Testis (tissue), 2 donors: Measurements from ENCODE around the gene NPTN.

Experiments used
- POLR2A ChIP-seq: fragments of 450-650 bp; IDR thresholded peaks from one replicate; pipeline ENCODE4 v1.6.1; 2017; ENCODE audit warnings: antibody characterized with exemption, mild to moderate bottlenecking, moderate library complexity
- TF ChIP-seq, protein P1 (sequence below), 3 experiments: fragments of 450-650 bp in 2 of 3; fragments of 200-600 bp in 1 of 3; sonication (generic) in 1 of 3; IDR thresholded peaks; one replicate each; pipeline ENCODE4 v1.5.1; 2016 to 2019; ENCODE audit warnings: antibody characterized with exemption in 3 of 3, mild to moderate bottlenecking in 2 of 3, moderate library complexity in 1 of 3

GRCh38 chr15:73678498-73678897, 45.3 kb upstream of the NPTN start:
- TF ChIP-seq, protein P1, sequence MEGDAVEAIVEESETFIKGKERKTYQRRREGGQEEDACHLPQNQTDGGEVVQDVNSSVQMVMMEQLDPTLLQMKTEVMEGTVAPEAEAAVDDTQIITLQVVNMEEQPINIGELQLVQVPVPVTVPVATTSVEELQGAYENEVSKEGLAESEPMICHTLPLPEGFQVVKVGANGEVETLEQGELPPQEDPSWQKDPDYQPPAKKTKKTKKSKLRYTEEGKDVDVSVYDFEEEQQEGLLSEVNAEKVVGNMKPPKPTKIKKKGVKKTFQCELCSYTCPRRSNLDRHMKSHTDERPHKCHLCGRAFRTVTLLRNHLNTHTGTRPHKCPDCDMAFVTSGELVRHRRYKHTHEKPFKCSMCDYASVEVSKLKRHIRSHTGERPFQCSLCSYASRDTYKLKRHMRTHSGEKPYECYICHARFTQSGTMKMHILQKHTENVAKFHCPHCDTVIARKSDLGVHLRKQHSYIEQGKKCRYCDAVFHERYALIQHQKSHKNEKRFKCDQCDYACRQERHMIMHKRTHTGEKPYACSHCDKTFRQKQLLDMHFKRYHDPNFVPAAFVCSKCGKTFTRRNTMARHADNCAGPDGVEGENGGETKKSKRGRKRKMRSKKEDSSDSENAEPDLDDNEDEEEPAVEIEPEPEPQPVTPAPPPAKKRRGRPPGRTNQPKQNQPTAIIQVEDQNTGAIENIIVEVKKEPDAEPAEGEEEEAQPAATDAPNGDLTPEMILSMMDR (IDR thresholded peaks at IDR 0.05), result no peak
- TF ChIP-seq POLR2A, result no peak
